ENCODE measurements around the gene ITPKB.

Gene ITPKB

GRCh38 chr1:226597616-226598454 lies 141.2 kb downstream of the ITPKB start:
- CTCF ChIA-PET = no interaction called here

GRCh38 chr1:226596531-226597165 lies 142.4 kb downstream of the ITPKB start:
- DNase-seq (ENCODE audit: low read depth, low spot score) = no peak
- POLR2A ChIA-PET = no interaction called here
- CTCF ChIA-PET = interaction anchor here (1.5 kb wide), 1 partner anchor 12 kb away, joined by 5 read pairs; no protein-coding TSS in a partner anchor
- H3K4me3 ChIP-seq (ENCODE audit: low read depth, low read length) = no peak overlapping the region
- TF ChIP-seq CTCF (IDR thresholded peaks at IDR 0.05; ENCODE audit: insufficient read depth, low read length, missing control alignments) = no peak

More at GRCh38 chr1:226597616-226598454, 141.2 kb downstream of the ITPKB start:
- POLR2A ChIA-PET = no interaction called here
- no peak for TF ChIP-seq CTCF (IDR thresholded peaks at IDR 0.05; ENCODE audit: insufficient read depth, low read length, missing control alignments)
- no peak overlapping the region for H3K4me3 ChIP-seq (ENCODE audit: low read depth, low read length)
- no peak for DNase-seq (ENCODE audit: low read depth, low spot score)

GRCh38 chr1:226593541-226593940 lies 145.5 kb downstream of the ITPKB start:
- ChIA-PET POLR2A (no interaction called here), CTCF (no interaction called here)
- no peak for TF ChIP-seq CTCF (IDR thresholded peaks at IDR 0.05; ENCODE audit: insufficient read depth, low read length, missing control alignments)
- no peak overlapping the region for H3K4me3 ChIP-seq (ENCODE audit: low read depth, low read length)
- DNase-seq (ENCODE audit: low read depth, low spot score) = no peak

GRCh38 chr1:226590614-226591013 lies 148.5 kb downstream of the ITPKB start:
- no peak for DNase-seq (ENCODE audit: low read depth, low spot score)
- no peak for TF ChIP-seq CTCF (IDR thresholded peaks at IDR 0.05; ENCODE audit: insufficient read depth, low read length, missing control alignments)
- no peak overlapping the region for H3K4me3 ChIP-seq (ENCODE audit: low read depth, low read length)
- POLR2A ChIA-PET = no interaction called here
- CTCF ChIA-PET = no interaction called here

GRCh38 chr1:226589008-226589733 lies 149.9 kb downstream of the ITPKB start:
- no peak for TF ChIP-seq CTCF (IDR thresholded peaks at IDR 0.05; ENCODE audit: insufficient read depth, low read length, missing control alignments)
- no peak overlapping the region for H3K4me3 ChIP-seq (ENCODE audit: low read depth, low read length)
- DNase-seq (ENCODE audit: low read depth, low spot score) = no peak
- CTCF ChIA-PET = interaction anchor here (0.7 kb wide), 1 partner anchor 37 kb away, joined by 3 read pairs; no protein-coding TSS in a partner anchor
- POLR2A ChIA-PET = no interaction called here

- POLR2A ChIA-PET = no interaction called here
- H3K4me3 ChIP-seq (ENCODE audit: low read depth, low read length) = no peak overlapping the region
- no peak for TF ChIP-seq CTCF (IDR thresholded peaks at IDR 0.05; ENCODE audit: insufficient read depth, low read length, missing control alignments)
- CTCF ChIA-PET = interaction anchor here (0.7 kb wide), 1 partner anchor 37 kb away, joined by 3 read pairs; no protein-coding TSS in a partner anchor
- no peak for DNase-seq (ENCODE audit: low read depth, low spot score)
These were observed 150.6 kb downstream of the ITPKB start for GRCh38 chr1:226588484-226588883.

Measured in AG04449 (cell line).